HepG2 (cell line): ENCODE data around the gene DCAF4L1. TPM values are rescaled to one million over a fixed set of nuclear protein-coding genes. Genes with fewer than 3 reads are reported as not detected.
A peak's percentile ranks its signal among the peaks of the same experiment; 100 is the strongest.

Source experiments
- AKAP8 ChIP-seq: sonication (generic); formaldehyde crosslinking; IDR thresholded peaks from 2 replicates; pipeline ENCODE4 v1.5.1; 2020; ENCODE audit warnings: mild to moderate bottlenecking, missing genetic modification reagents
- ARNTL ChIP-seq: sonication (generic); formaldehyde crosslinking; IDR thresholded peaks from 2 replicates; pipeline ENCODE4 v1.4.0; 2020; ENCODE audit warnings: mild to moderate bottlenecking, missing genetic modification reagents
- BORCS8-MEF2B ChIP-seq: sonication (generic); formaldehyde crosslinking; IDR thresholded peaks from 2 replicates; pipeline ENCODE4 v1.8.0; 2022; ENCODE audit warnings: mild to moderate bottlenecking, missing genetic modification reagents
- CSRNP2 ChIP-seq: sonication (generic); formaldehyde crosslinking; conservative IDR thresholded peaks from 2 replicates; pipeline ENCODE4 v1.8.0; 2022; ENCODE audit warnings: low read depth, missing genetic modification reagents
- DDIT3 ChIP-seq: sonication (generic); formaldehyde crosslinking; IDR thresholded peaks from 2 replicates; pipeline ENCODE4 v1.4.0; 2020; ENCODE audit warnings: mild to moderate bottlenecking, missing genetic modification reagents
- IRF1 ChIP-seq: sonication (generic); formaldehyde crosslinking; IDR thresholded peaks from 2 replicates; pipeline ENCODE4 v1.4.0; 2020; ENCODE audit warnings: low read depth, mild to moderate bottlenecking, missing genetic modification reagents
- PBX3 ChIP-seq: sonication (generic); formaldehyde crosslinking; IDR thresholded peaks from 2 replicates; pipeline ENCODE4 v1.8.1; 2023; ENCODE audit warnings: missing genetic modification reagents, inconsistent platforms, borderline replicate concordance
- STAT5B ChIP-seq: sonication (generic); formaldehyde crosslinking; IDR thresholded peaks from 2 replicates; pipeline ENCODE4 v1.4.0; 2020; ENCODE audit warnings: missing genetic modification reagents
- TMF1 ChIP-seq: sonication (generic); formaldehyde crosslinking; IDR thresholded peaks from 2 replicates; pipeline ENCODE4 v1.8.1; 2022; ENCODE audit warnings: low read depth, missing genetic modification reagents
- ZBTB46 ChIP-seq: sonication (generic); formaldehyde crosslinking; IDR thresholded peaks from 2 replicates; pipeline ENCODE4 v1.4.0; 2020; ENCODE audit warnings: mild to moderate bottlenecking, missing genetic modification reagents, borderline replicate concordance
- ZNF274 ChIP-seq: sonication (generic); formaldehyde crosslinking; IDR thresholded peaks from 2 replicates; pipeline ENCODE4 v1.5.1; 2020; ENCODE audit warnings: mild to moderate bottlenecking, missing genetic modification reagents
- ZNF33A ChIP-seq: sonication (generic); formaldehyde crosslinking; IDR thresholded peaks from 2 replicates; pipeline ENCODE4 v1.5.1; 2020; ENCODE audit warnings: missing genetic modification reagents, mild to moderate bottlenecking, moderate library complexity, borderline replicate concordance
- ZNF431 ChIP-seq: sonication (generic); formaldehyde crosslinking; IDR thresholded peaks from 2 replicates; pipeline ENCODE4 v1.9.0; 2022; ENCODE audit warnings: missing genetic modification reagents, low read depth, mild to moderate bottlenecking, borderline replicate concordance
- ZUFSP ChIP-seq: sonication (generic); formaldehyde crosslinking; IDR thresholded peaks from 2 replicates; pipeline ENCODE4 v1.9.0; 2021; ENCODE audit warnings: missing genetic modification reagents, mild to moderate bottlenecking, borderline replicate concordance
- polyA plus RNA-seq, 8 experiments: library from polyadenylated mRNA; depleted of rRNA in 3 of 8; stranded (reverse) in 7 of 8; unstranded in 1 of 8; fragments of >200 nt; fragmentation: Illumina TruSeq in 4 of 8; extraction: Trizol in 4 of 8; gene quantifications; 2 replicates each; pipeline versions ENCODE4 v1.2.1 to v1.2.3, GENCODE V29; 2011 to 2016; ENCODE audit warnings: low read depth in 4 of 8, missing spikeins in 1 of 8, mixed read lengths in 1 of 8; ENCODE audit not compliant: insufficient read depth in 1 of 8
- total RNA-seq, 5 experiments: library from RNA; depleted of rRNA; stranded (reverse); fragments of >200 nt; fragmentation: Illumina TruSeq; extraction: Trizol; gene quantifications; 2 replicates each; pipeline ENCODE4 v1.2.3, GENCODE V29; 2016; ENCODE audit warnings: low read depth in 1 of 5
- TF ChIP-seq, protein P1 (sequence below), 2 experiments: fragments of 450-650 bp in 1 of 2; sonication (generic) in 1 of 2; formaldehyde crosslinking; IDR thresholded peaks; 2 replicates each; pipeline versions ENCODE4 v1.5.0 to v1.8.0; 2020 to 2022; ENCODE audit warnings: mild to moderate bottlenecking in 1 of 2, missing genetic modification reagents in 1 of 2
- TF ChIP-seq, protein P2 (sequence below): sonication (generic); formaldehyde crosslinking; IDR thresholded peaks from 2 replicates; pipeline ENCODE4 v1.5.0; 2020; ENCODE audit warnings: mild to moderate bottlenecking, missing genetic modification reagents

DCAF4L1 gene
- total and polyA plus RNA-seq, 2 of the 13 experiments (the other 11 are each of a cell fraction or from before 2014, with no cell fraction given), result 0.05 to 0.09 TPM

DNA sequence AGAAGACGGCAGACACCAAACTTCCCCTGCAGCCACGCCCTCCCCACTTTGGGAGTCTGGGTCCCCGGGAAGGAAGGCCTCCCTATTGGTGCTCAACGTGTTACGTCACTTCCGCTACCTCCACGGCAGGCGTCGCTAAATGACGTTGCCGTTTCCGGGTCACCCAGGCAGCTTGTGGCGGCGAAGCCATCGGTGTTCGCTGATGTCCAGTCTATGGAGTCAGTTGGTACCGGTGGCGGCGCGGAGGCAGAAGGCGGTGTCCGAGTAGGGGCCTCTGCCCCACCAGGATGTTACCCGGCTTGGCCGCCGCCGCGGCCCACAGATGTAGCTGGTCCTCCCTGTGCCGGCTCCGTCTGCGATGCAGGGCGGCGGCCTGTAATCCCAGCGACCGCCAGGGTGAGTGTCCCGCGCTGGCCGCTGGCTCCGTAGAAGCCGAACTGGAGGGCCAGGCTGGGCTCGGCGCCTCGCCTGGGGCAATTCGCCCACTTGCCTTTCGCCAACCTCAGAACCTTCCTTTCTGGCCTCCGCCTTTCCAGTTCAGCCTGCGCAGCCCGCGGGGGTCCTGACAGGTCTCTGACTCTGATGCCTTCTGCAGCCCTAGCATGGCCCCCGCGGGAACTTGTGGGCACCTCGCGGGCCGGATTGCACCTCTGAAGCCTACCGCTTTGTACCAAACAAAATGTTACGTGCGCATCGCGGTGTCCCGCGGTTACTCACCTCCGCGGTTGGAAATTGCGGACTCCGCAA lies 9.0 kb downstream of the DCAF4L1 start, which contains the start of gene SLC30A9 (continued):
- TF ChIP-seq PBX3 (no peak), AKAP8 (CRISPR knock-in tag) (no peak; the same call in 1 of the 2 replicates), TMF1 (CRISPR knock-in tag) (peak; percentile 38; the same call in 1 of the 2 replicates), ZNF431 (CRISPR knock-in tag) (0 out of 2 replicates have a peak, but pooled peaks have one; percentile 36), CSRNP2 (CRISPR knock-in tag) (no peak), ZNF33A (CRISPR knock-in tag) (no peak), STAT5B (CRISPR knock-in tag) (no peak), ARNTL (CRISPR knock-in tag) (no peak), DDIT3 (CRISPR knock-in tag) (no peak), ZNF274 (CRISPR knock-in tag) (no peak), BORCS8-MEF2B (CRISPR knock-in tag) (no peak), ZUFSP (CRISPR knock-in tag) (no peak), IRF1 (CRISPR knock-in tag) (no peak), ZBTB46 (CRISPR knock-in tag) (no peak)
- TF ChIP-seq, protein P1, sequence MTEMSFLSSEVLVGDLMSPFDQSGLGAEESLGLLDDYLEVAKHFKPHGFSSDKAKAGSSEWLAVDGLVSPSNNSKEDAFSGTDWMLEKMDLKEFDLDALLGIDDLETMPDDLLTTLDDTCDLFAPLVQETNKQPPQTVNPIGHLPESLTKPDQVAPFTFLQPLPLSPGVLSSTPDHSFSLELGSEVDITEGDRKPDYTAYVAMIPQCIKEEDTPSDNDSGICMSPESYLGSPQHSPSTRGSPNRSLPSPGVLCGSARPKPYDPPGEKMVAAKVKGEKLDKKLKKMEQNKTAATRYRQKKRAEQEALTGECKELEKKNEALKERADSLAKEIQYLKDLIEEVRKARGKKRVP (CRISPR knock-in tag; IDR thresholded peaks at IDR 0.05), result no peak; a peak in 1 of 4 replicates
- TF ChIP-seq, protein P2, sequence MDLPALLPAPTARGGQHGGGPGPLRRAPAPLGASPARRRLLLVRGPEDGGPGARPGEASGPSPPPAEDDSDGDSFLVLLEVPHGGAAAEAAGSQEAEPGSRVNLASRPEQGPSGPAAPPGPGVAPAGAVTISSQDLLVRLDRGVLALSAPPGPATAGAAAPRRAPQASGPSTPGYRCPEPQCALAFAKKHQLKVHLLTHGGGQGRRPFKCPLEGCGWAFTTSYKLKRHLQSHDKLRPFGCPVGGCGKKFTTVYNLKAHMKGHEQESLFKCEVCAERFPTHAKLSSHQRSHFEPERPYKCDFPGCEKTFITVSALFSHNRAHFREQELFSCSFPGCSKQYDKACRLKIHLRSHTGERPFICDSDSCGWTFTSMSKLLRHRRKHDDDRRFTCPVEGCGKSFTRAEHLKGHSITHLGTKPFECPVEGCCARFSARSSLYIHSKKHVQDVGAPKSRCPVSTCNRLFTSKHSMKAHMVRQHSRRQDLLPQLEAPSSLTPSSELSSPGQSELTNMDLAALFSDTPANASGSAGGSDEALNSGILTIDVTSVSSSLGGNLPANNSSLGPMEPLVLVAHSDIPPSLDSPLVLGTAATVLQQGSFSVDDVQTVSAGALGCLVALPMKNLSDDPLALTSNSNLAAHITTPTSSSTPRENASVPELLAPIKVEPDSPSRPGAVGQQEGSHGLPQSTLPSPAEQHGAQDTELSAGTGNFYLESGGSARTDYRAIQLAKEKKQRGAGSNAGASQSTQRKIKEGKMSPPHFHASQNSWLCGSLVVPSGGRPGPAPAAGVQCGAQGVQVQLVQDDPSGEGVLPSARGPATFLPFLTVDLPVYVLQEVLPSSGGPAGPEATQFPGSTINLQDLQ (CRISPR knock-in tag), result no peak
